A549 (cell line): Measurements from ENCODE around the gene NPM3.

Experiments used
- CTCF ChIP-seq: fragments of >200 bp; sonication (Bioruptor Twin); formaldehyde crosslinking; IDR thresholded peaks from 3 replicates; pipeline ENCODE4 v1.5.1; 2016
- PHF8 ChIP-seq: fragments of 200-600 bp; sonication (generic); IDR thresholded peaks from 2 replicates; pipeline ENCODE4 v1.6.1; 2016; ENCODE audit warnings: low read depth, mild to moderate bottlenecking, antibody characterized with exemption, moderate library complexity, borderline replicate concordance
- POLR2A ChIP-seq: IDR thresholded peaks from 2 replicates; pipeline ENCODE4 v1.6.1; 2012; ENCODE audit warnings: mild to moderate bottlenecking, low read length
- RAD21 ChIP-seq, 2 experiments: fragments of >200 bp in 1 of 2; sonication (Bioruptor Twin) in 1 of 2; formaldehyde crosslinking in 1 of 2; IDR thresholded peaks in 1 of 2; conservative IDR thresholded peaks in 1 of 2; 2 replicates in 1 of 2; 3 replicates in 1 of 2; pipeline ENCODE4 v1.6.1; 2012 to 2018; ENCODE audit warnings: inconsistent platforms in 1 of 2
- SMC3 ChIP-seq: fragments of >200 bp; sonication (Bioruptor Twin); formaldehyde crosslinking; IDR thresholded peaks from 3 replicates; pipeline ENCODE4 v1.6.1; 2018; ENCODE audit warnings: inconsistent platforms

GRCh38 chr10:101772895-101773761 lies 10.1 kb downstream of the NPM3 start:
- TF ChIP-seq PHF8 = no peak
- TF ChIP-seq CTCF = no peak
- TF ChIP-seq POLR2A = no peak
- no peak for TF ChIP-seq RAD21 (conservative IDR thresholded peaks at IDR 0.05 in 1 of 2, IDR thresholded peaks at IDR 0.05 in 1 of 2)
- TF ChIP-seq SMC3 = no peak
